Smooth muscle cell (in vitro differentiated cells): Measurements from ENCODE around the gene IDH2. TPM values are rescaled to one million over a fixed set of nuclear protein-coding genes. Genes with fewer than 3 reads are reported as not detected.

Source experiments
- DNase-seq: peaks from one replicate; lab custom pipeline; 2025; ENCODE audit not compliant: unreplicated experiment; lab: John Stamatoyannopoulos, UW
- H2AFZ ChIP-seq: fragments of 200-600 bp; sonication (generic); 2 replicates; pipeline ENCODE4 v1.6.0; 2016; ENCODE audit warnings: antibody characterized with exemption, low read depth, mild to moderate bottlenecking
- H3F3A ChIP-seq: fragments of 200-600 bp; sonication (generic); 2 replicates; pipeline ENCODE4 v1.6.0; 2017; ENCODE audit warnings: antibody characterized with exemption, low read depth
- H3K27ac ChIP-seq: fragments of 200-600 bp; sonication (generic); 2 replicates; pipeline ENCODE4 v1.5.1; 2016; ENCODE audit warnings: low read depth, mild to moderate bottlenecking
- H3K27me3 ChIP-seq: fragments of 200-600 bp; sonication (generic); 2 replicates; pipeline ENCODE4 v1.6.1; 2016; ENCODE audit warnings: low read depth, mild to moderate bottlenecking
- H3K36me3 ChIP-seq: fragments of 200-600 bp; sonication (generic); 2 replicates; pipeline ENCODE4 v1.5.1; 2016; ENCODE audit warnings: low read depth
- H3K4me1 ChIP-seq: fragments of 200-600 bp; sonication (generic); 2 replicates; pipeline ENCODE4 v1.5.1; 2016; ENCODE audit warnings: low read depth
- H3K4me2 ChIP-seq: fragments of 200-600 bp; sonication (generic); 2 replicates; pipeline ENCODE4 v1.6.0; 2016; ENCODE audit warnings: mild to moderate bottlenecking
- H3K4me3 ChIP-seq: fragments of 200-600 bp; sonication (generic); 2 replicates; pipeline ENCODE4 v1.5.1; 2016; ENCODE audit warnings: mild to moderate bottlenecking
- H3K79me2 ChIP-seq: fragments of 200-600 bp; sonication (generic); 2 replicates; pipeline ENCODE4 v1.6.0; 2016; ENCODE audit warnings: low read depth, mild to moderate bottlenecking
- H3K9ac ChIP-seq: fragments of 200-600 bp; sonication (generic); 2 replicates; pipeline ENCODE4 v1.6.0; 2016; ENCODE audit warnings: low read depth
- H3K9me3 ChIP-seq: fragments of 200-600 bp; sonication (generic); replicated peaks from 2 replicates; pipeline ENCODE4 v1.5.1; 2016; ENCODE audit warnings: low read depth
- H4K20me1 ChIP-seq: fragments of 200-600 bp; sonication (generic); 2 replicates; pipeline ENCODE4 v1.6.0; 2016; ENCODE audit warnings: low read depth
- CTCF ChIP-seq: fragments of 200-600 bp; sonication (generic); IDR thresholded peaks from 2 replicates; pipeline ENCODE4 v1.5.1; 2017; ENCODE audit warnings: borderline replicate concordance, mild to moderate bottlenecking, antibody characterized with exemption; ENCODE audit not compliant: insufficient read depth, poor library complexity, severe bottlenecking
- WGBS: methylation state at CpG from one replicate; pipeline ENCODE4 v1.1.7; 2016; ENCODE audit warnings: low lambda C conversion rate; 5-methylcytosine and 5-hydroxymethylcytosine counted together
- polyA plus RNA-seq: library from polyadenylated mRNA; unstranded; fragments of >200 nt; fragmentation: Nextera tagmentation; extraction: Ambion mirVana; gene quantifications from 2 replicates; pipeline ENCODE4 v1.2.1, GENCODE V29; 2016
- total RNA-seq: library from RNA; depleted of rRNA; stranded (reverse); fragments of >200 nt; gene quantifications from 2 replicates; pipeline ENCODE4 v1.2.3, GENCODE V29; 2014

IDH2 gene
- total and polyA plus RNA-seq, 2 experiments from 2014 or later: 67.9 to 278 TPM

- H3K9me3 ChIP-seq: no peaks in the 10 kb centered on the region
- no peak overlapping the region for H3K9ac ChIP-seq
- H3K4me1 ChIP-seq: peaks cover 3% of the 10 kb centered on the region
- no peaks in the 10 kb centered on the region for H3K79me2 ChIP-seq
- no peak overlapping the region for H3K27ac ChIP-seq
- H3K4me3 ChIP-seq: no peak overlapping the region
- no peaks in the 10 kb centered on the region for H3F3A ChIP-seq
- no peaks in the 10 kb centered on the region for H3K27me3 ChIP-seq
- whole genome bisulfite sequencing: 95% methylated on average over 2 of the region's 2 CpGs
- no peak overlapping the region for H3K4me2 ChIP-seq
- H2AFZ ChIP-seq: no peak overlapping the region
- no peaks in the 10 kb centered on the region for H4K20me1 ChIP-seq
- TF ChIP-seq CTCF: no peak
- H3K36me3 ChIP-seq: no peaks in the 10 kb centered on the region
- DNase-seq: no peak
Observed at GRCh38 chr15:90131848-90132247, 29.6 kb upstream of the IDH2 start.

GRCh38 chr15:90130291-90130690 is 28.0 kb upstream of the IDH2 start:
- Histone ChIP-seq H2AFZ (no peak overlapping the region), H3F3A (no peaks in the 10 kb centered on the region), H3K4me3 (no peak overlapping the region), H3K36me3 (no peaks in the 10 kb centered on the region), H3K4me1 (peaks cover 9% of the 10 kb centered on the region), H3K4me2 (no peak overlapping the region), H3K27me3 (no peaks in the 10 kb centered on the region), H4K20me1 (no peaks in the 10 kb centered on the region), H3K9me3 (no peaks in the 10 kb centered on the region), H3K79me2 (no peaks in the 10 kb centered on the region), H3K27ac (no peak overlapping the region), H3K9ac (no peak overlapping the region)
- no peak for DNase-seq
- TF ChIP-seq CTCF: no peak
- WGBS: 95% methylated on average over 8 of the region's 8 CpGs

- Histone ChIP-seq H3K79me2 (no peaks in the 10 kb centered on the region), H3K4me3 (no peak overlapping the region), H4K20me1 (no peaks in the 10 kb centered on the region), H3K4me1 (peaks cover 9% of the 10 kb centered on the region), H3K27me3 (no peaks in the 10 kb centered on the region), H3K9ac (no peak overlapping the region), H3K36me3 (no peaks in the 10 kb centered on the region), H2AFZ (no peak overlapping the region), H3K9me3 (no peaks in the 10 kb centered on the region), H3F3A (no peaks in the 10 kb centered on the region), H3K27ac (no peak overlapping the region), H3K4me2 (peak overlapping the region; percentile 70)
- WGBS: 17% methylated on average over 10 of the region's 10 CpGs
- TF ChIP-seq CTCF: no peak
- DNase-seq: no peak
Observed at GRCh38 chr15:90126596-90127435, 24.5 kb upstream of the IDH2 start.

GRCh38 chr15:90126022-90126421 is 23.8 kb upstream of the IDH2 start:
- Histone ChIP-seq H3K4me1 (peaks cover 9% of the 10 kb centered on the region), H3K4me2 (no peak overlapping the region), H3K36me3 (no peaks in the 10 kb centered on the region), H2AFZ (no peak overlapping the region), H3K9ac (no peak overlapping the region), H3K79me2 (no peaks in the 10 kb centered on the region), H3K4me3 (no peak overlapping the region), H3F3A (no peaks in the 10 kb centered on the region), H3K27me3 (no peaks in the 10 kb centered on the region), H3K9me3 (no peaks in the 10 kb centered on the region), H3K27ac (no peak overlapping the region), H4K20me1 (no peaks in the 10 kb centered on the region)
- TF ChIP-seq CTCF: no peak
- WGBS: 87% methylated on average over 6 of the region's 6 CpGs
- DNase-seq: no peak
